Glutamatergic neuron (in vitro differentiated cells): ENCODE measurements around the gene CBX1. TPM values are rescaled to one million over a fixed set of nuclear protein-coding genes. Genes with fewer than 3 reads are reported as not detected.
"Not testable (repeated sequence)": the region's sequence is repeated elsewhere in the genome, so short reads cannot be mapped to it uniquely, and the experiment has no call there.

ENCODE experiments used
- DNase-seq: peaks from one replicate; pipeline ENCODE4 v3.0.0; 2022
- H3K27ac Mint-ChIP-seq: one replicate; pipeline ENCODE4 v1.8.0; 2020; ENCODE audit warnings: mild to moderate bottlenecking, mixed read lengths, inconsistent platforms; ENCODE audit not compliant: unreplicated experiment
- H3K27me3 Mint-ChIP-seq: one replicate; pipeline ENCODE4 v1.8.0; 2020; ENCODE audit warnings: mild to moderate bottlenecking, moderate library complexity, mixed read lengths, inconsistent platforms; ENCODE audit not compliant: unreplicated experiment
- H3K36me3 Mint-ChIP-seq: one replicate; pipeline ENCODE4 v1.8.0; 2020; ENCODE audit warnings: mild to moderate bottlenecking, mixed read lengths, inconsistent platforms; ENCODE audit not compliant: unreplicated experiment
- H3K4me1 Mint-ChIP-seq: one replicate; pipeline ENCODE4 v1.8.0; 2020; ENCODE audit warnings: mild to moderate bottlenecking, low read depth, mixed read lengths, inconsistent platforms; ENCODE audit not compliant: unreplicated experiment
- H3K4me3 Mint-ChIP-seq: one replicate; pipeline ENCODE4 v1.8.0; 2020; ENCODE audit warnings: mild to moderate bottlenecking, mixed read lengths, inconsistent platforms; ENCODE audit not compliant: unreplicated experiment
- H3K9me3 Mint-ChIP-seq: one replicate; pipeline ENCODE4 v1.8.0; 2020; ENCODE audit warnings: mild to moderate bottlenecking, moderate library complexity, mixed read lengths, inconsistent platforms; ENCODE audit not compliant: unreplicated experiment
- total RNA-seq: library from RNA; stranded (reverse); fragmentation: NEBNext Ultra II Directional; extraction: Animal tissue kit (Norgen Biotek cat#: 25700); gene quantifications from one replicate; pipeline ENCODE4 v1.2.1, GENCODE V29; 2021; ENCODE audit not compliant: unreplicated experiment
- TF ChIP-seq, protein P1 (sequence below): fragments of 200-600 bp; sonication (generic); IDR thresholded peaks from one replicate; pipeline ENCODE4 v1.5.0; 2021; ENCODE audit not compliant: partially characterized antibody, unreplicated experiment

Gene CBX1
- total RNA-seq, 1 donor from 2014 or later = 141 TPM

DNA sequence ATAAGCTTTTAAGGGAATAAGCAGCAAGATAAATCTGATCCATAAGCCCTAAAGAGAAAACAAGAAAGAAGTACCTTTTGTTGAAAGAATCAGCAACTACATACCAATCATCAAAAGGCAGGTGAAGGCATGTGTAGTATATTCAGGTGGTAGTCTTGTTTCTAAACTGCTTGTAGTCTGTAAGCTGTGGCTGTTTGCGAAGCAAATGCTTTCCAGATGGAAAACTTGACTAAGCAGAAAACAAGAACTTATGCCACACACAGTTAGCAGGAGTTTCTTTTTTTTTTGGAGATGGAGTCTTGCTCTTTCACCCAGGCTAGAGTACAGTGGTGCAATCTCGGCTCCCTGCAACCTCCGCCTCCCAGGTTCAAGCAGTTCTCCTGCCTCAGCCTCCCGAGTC is 5.7 kb downstream of the CBX1 start:
- H3K27me3 Mint-ChIP-seq = peaks cover 5% of the 10 kb centered on the region
- no peaks in the 10 kb centered on the region for H3K36me3 Mint-ChIP-seq
- TF ChIP-seq, protein P1, sequence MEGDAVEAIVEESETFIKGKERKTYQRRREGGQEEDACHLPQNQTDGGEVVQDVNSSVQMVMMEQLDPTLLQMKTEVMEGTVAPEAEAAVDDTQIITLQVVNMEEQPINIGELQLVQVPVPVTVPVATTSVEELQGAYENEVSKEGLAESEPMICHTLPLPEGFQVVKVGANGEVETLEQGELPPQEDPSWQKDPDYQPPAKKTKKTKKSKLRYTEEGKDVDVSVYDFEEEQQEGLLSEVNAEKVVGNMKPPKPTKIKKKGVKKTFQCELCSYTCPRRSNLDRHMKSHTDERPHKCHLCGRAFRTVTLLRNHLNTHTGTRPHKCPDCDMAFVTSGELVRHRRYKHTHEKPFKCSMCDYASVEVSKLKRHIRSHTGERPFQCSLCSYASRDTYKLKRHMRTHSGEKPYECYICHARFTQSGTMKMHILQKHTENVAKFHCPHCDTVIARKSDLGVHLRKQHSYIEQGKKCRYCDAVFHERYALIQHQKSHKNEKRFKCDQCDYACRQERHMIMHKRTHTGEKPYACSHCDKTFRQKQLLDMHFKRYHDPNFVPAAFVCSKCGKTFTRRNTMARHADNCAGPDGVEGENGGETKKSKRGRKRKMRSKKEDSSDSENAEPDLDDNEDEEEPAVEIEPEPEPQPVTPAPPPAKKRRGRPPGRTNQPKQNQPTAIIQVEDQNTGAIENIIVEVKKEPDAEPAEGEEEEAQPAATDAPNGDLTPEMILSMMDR = no peak
- H3K4me3 Mint-ChIP-seq = no peak overlapping the region
- DNase-seq = no peak
- H3K4me1 Mint-ChIP-seq = peaks cover 8% of the 10 kb centered on the region
- H3K27ac Mint-ChIP-seq = no peak overlapping the region
- H3K9me3 Mint-ChIP-seq = no peaks in the 10 kb centered on the region

DNA sequence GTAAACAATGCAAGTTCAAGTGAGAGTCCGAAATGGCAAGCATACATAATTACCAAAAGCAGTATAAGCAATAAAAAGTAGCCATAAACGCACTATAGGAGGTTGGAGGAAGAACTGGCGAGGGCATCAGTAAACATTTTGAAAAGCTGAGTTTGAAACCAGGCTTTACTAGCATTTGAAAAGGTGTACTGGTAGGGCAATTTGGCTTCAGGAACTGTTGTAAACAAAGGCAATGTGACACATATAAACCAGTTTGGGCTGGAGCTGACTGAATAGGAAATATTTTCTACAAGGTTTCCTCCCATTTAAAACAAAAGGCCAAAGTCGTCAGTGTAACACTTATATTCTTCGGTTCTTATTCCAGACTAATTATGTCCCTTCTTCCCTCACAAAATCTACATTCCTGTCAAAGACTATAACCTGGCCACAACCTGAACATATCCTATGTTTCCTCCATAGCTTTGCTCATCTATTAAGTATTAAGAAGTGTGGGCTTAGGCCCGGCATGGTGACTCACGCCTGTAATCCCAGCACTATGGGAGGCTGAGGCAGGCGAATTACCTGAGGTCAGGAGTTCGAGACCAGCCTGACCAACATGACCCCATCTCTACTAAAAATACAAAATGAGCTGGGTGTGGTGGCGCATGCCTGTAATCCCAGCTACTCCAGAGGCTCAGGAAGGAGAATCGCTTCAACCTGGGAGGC is 7.8 kb downstream of the CBX1 start:
- Mint-ChIP-seq H3K4me3 (no peak overlapping the region), H3K36me3 (no peaks in the 10 kb centered on the region), H3K9me3 (no peaks in the 10 kb centered on the region), H3K27me3 (peaks cover 5% of the 10 kb centered on the region), H3K4me1 (no peaks in the 10 kb centered on the region), H3K27ac (no peak overlapping the region)
- TF ChIP-seq, protein P1 = no peak
- no peak for DNase-seq

DNA sequence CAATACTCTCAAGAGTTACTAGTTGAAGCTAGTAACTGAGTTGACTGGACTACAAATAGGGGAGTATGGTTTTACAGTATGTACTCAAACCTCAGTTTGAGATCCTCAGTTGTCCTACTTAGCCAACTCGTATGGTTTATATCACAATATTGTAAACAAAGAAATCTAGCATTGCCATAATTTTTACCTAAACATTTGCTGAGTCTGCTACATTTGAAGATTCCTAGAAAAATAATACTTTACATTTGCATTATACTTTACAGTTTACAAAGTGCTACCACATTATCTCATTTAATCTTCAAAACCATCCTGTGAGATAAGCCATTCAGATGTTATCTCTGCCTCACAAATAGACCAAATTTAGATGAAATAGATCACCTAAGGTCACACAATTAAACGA is 16.3 kb downstream of the CBX1 start:
- no peak overlapping the region for H3K4me3 Mint-ChIP-seq
- no peaks in the 10 kb centered on the region for H3K36me3 Mint-ChIP-seq
- H3K9me3 Mint-ChIP-seq = no peaks in the 10 kb centered on the region
- TF ChIP-seq, protein P1 = no peak
- H3K27ac Mint-ChIP-seq = no peak overlapping the region
- peaks cover 5% of the 10 kb centered on the region for H3K4me1 Mint-ChIP-seq
- DNase-seq = no peak
- peaks cover 3% of the 10 kb centered on the region for H3K27me3 Mint-ChIP-seq

DNA sequence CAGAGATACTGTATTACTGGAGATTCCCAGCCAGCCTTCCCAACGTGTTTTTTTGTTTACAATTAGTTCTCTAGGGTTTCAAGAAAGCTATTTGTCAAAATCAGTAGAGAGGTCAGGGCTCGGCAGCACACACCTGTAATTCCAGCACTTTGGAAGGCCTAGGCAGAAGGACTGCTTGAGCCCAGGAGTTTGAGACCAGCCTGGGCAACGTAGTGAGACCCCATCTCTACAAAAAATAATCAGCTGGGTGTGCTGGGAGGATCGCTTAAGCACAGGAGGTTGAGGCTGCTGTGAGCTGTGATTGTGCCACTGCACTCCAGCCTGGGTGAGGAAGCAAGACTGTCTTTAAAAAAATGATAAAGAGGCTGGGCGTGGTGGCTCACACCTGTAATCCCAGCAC is 19.4 kb downstream of the CBX1 start:
- Mint-ChIP-seq H3K27ac (no peak overlapping the region), H3K4me1 (peaks cover 5% of the 10 kb centered on the region), H3K36me3 (no peaks in the 10 kb centered on the region), H3K27me3 (no peaks in the 10 kb centered on the region), H3K4me3 (no peak overlapping the region), H3K9me3 (no peaks in the 10 kb centered on the region)
- TF ChIP-seq, protein P1 = no peak
- no peak for DNase-seq

DNA sequence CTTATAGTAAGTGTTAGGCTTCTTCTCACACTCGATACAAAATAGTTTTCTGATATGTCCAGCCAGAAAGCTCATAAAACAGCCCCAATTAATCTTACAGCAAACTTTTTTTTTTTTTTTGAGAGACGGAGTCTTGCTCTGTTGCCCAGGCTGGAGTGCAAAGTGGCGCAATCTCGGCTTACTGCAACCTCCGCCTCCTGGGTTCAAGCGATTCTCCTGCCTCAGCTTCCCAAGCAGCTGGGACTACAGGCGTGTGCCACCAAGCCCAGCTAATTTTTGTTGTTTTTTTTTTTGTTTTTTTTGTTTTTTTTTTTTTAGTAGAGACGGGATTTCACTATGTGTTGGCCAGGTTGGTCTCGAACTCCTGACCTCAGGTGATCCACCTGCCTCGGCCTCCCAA is 24.1 kb downstream of the CBX1 start:
- not testable (repeated sequence) for DNase-seq, H3K9me3 Mint-ChIP-seq, H3K27ac Mint-ChIP-seq, H3K27me3 Mint-ChIP-seq, H3K4me1 Mint-ChIP-seq, H3K36me3 Mint-ChIP-seq, H3K4me3 Mint-ChIP-seq
